H1 (cell line): ENCODE results near the gene IL3. TPM values are rescaled to one million over a fixed set of nuclear protein-coding genes. Genes with fewer than 3 reads are reported as not detected.

ENCODE experiments used
- CTCF ChIA-PET: fragments of 300-600 bp; sonication (Branson Sonifier 250); formaldehyde crosslinking; loops from one replicate; lab custom pipeline; 2021; ENCODE audit not compliant: partially characterized antibody; lab: Charles Lee
- POLR2A ChIA-PET: fragments of 300-600 bp; sonication (Branson Sonifier 250); formaldehyde crosslinking; loops from one replicate; lab custom pipeline; 2021; ENCODE audit warnings: inconsistent platforms; ENCODE audit not compliant: partially characterized antibody; lab: Charles Lee
- DNase-seq, 2 experiments: peaks; one replicate each; pipeline versions ENCODE4 v3.0.0 to v3.0.0-alpha.2; 2010 to 2022; ENCODE audit warnings: low spot score in 2 of 2, low read depth in 1 of 2, mixed read lengths in 1 of 2
- FAIRE-seq: peaks from 2 replicates; lab custom pipeline; 2011; peaks lifted over from hg19 to GRCh38; lab: Jason Lieb, UNC
- H2AFZ ChIP-seq: 2 replicates; pipeline ENCODE4 v1.8.1; 2012; ENCODE audit warnings: low read length, inconsistent platforms
- H2AK5ac ChIP-seq: 2 replicates; pipeline ENCODE4 v1.6.1; 2013; ENCODE audit warnings: low read depth, low read length
- H2BK120ac ChIP-seq: replicated peaks from 2 replicates; pipeline ENCODE3; 2013; ENCODE audit warnings: low read depth, low read length, inconsistent platforms
- H2BK12ac ChIP-seq: 2 replicates; pipeline ENCODE4 v1.6.1; 2013; ENCODE audit warnings: low read depth, low read length
- H2BK15ac ChIP-seq: 2 replicates; pipeline ENCODE4 v1.6.1; 2013; ENCODE audit warnings: low read length
- H2BK20ac ChIP-seq: 2 replicates; pipeline ENCODE4 v1.6.1; 2013; ENCODE audit warnings: low read length
- H2BK5ac ChIP-seq: 2 replicates; pipeline ENCODE4 v1.6.1; 2013; ENCODE audit warnings: low read depth, low read length
- H3K14ac ChIP-seq: 2 replicates; pipeline ENCODE4 v1.6.1; 2013; ENCODE audit warnings: inconsistent platforms; ENCODE audit not compliant: insufficient read length
- H3K18ac ChIP-seq: 2 replicates; pipeline ENCODE4 v1.6.1; 2013; ENCODE audit warnings: low read length; ENCODE audit errors: extremely low read depth
- H3K23ac ChIP-seq: 2 replicates; pipeline ENCODE4 v1.6.1; 2013; ENCODE audit warnings: inconsistent platforms; ENCODE audit not compliant: insufficient read length
- H3K23me2 ChIP-seq: 2 replicates; pipeline ENCODE4 v1.6.1; 2013; ENCODE audit warnings: low read depth, low read length
- H3K27ac ChIP-seq: 2 replicates; pipeline ENCODE4 v1.6.1; 2011; ENCODE audit warnings: low read depth, low read length, inconsistent platforms
- H3K27me3 ChIP-seq, 4 experiments: replicated peaks in 1 of 4; 1 replicate in 1 of 4; 2 replicates in 3 of 4; pipeline versions ENCODE4 v1.6.1 to v1.8.1; 2011 to 2013; ENCODE audit warnings: low read length in 3 of 4, mild to moderate bottlenecking in 3 of 4, inconsistent platforms in 2 of 4, mixed read lengths in 2 of 4, moderate library complexity in 1 of 4; ENCODE audit not compliant: control insufficient read depth in 3 of 4, insufficient read depth in 3 of 4; ENCODE audit errors: extremely low read depth in 1 of 4
- H3K36me3 ChIP-seq, 4 experiments: 2 replicates each; pipeline versions ENCODE4 v1.6.1 to v1.8.1; 2011 to 2013; ENCODE audit warnings: mild to moderate bottlenecking in 4 of 4, low read length in 3 of 4, moderate library complexity in 2 of 4, control low read depth in 1 of 4, inconsistent platforms in 1 of 4; ENCODE audit not compliant: insufficient read depth in 4 of 4, control insufficient read depth in 2 of 4
- H3K4ac ChIP-seq: replicated peaks from 2 replicates; pipeline ENCODE3; 2013; ENCODE audit warnings: low read length, low read depth, mixed read lengths, inconsistent platforms; ENCODE audit not compliant: insufficient read length
- H3K4me1 ChIP-seq, 4 experiments: replicated peaks in 1 of 4; 1 replicate in 1 of 4; 2 replicates in 3 of 4; pipeline versions ENCODE4 v1.6.1 to v1.8.1; 2011 to 2013; ENCODE audit warnings: low read length in 3 of 4, inconsistent platforms in 2 of 4, mixed read lengths in 1 of 4; ENCODE audit not compliant: insufficient read depth in 4 of 4, control insufficient read depth in 3 of 4
- H3K4me2 ChIP-seq, 2 experiments: 2 replicates each; pipeline versions ENCODE4 v1.6.1 to v1.8.1; 2011 to 2013; ENCODE audit warnings: low read depth in 2 of 2, low read length in 2 of 2, control low read depth in 1 of 2, inconsistent platforms in 1 of 2, mild to moderate bottlenecking in 1 of 2; ENCODE audit not compliant: insufficient read depth in 1 of 2
- H3K4me3 ChIP-seq, 4 experiments: fragments of 200-600, 300-600 bp in 1 of 4; sonication (generic), shearing (Covaris generic), sonication (Bioruptor Twin) in 1 of 4; 2 replicates each; pipeline versions ENCODE4 v1.5.1 to v1.8.1; 2011 to 2016; ENCODE audit warnings: low read length in 4 of 4, low read depth in 3 of 4, control low read depth in 2 of 4, inconsistent platforms in 2 of 4, mild to moderate bottlenecking in 2 of 4, mixed read lengths in 1 of 4, moderate library complexity in 1 of 4; ENCODE audit not compliant: insufficient read depth in 2 of 4; ENCODE audit errors: extremely low read depth in 1 of 4
- H3K56ac ChIP-seq: replicated peaks from 2 replicates; pipeline ENCODE3; 2013; ENCODE audit warnings: low read depth, mild to moderate bottlenecking, mixed read lengths, low read length, inconsistent platforms; ENCODE audit not compliant: insufficient read length
- H3K79me1 ChIP-seq: 2 replicates; pipeline ENCODE4 v1.6.1; 2013; ENCODE audit warnings: low read depth, low read length, control low read depth
- H3K79me2 ChIP-seq, 2 experiments: 2 replicates each; pipeline versions ENCODE4 v1.6.1 to v1.8.1; 2012 to 2013; ENCODE audit warnings: low read length in 2 of 2, mild to moderate bottlenecking in 2 of 2, inconsistent platforms in 1 of 2; ENCODE audit not compliant: insufficient read depth in 2 of 2, control insufficient read depth in 1 of 2
- H3K9ac ChIP-seq, 4 experiments: replicated peaks in 1 of 4; 1 replicate in 1 of 4; 2 replicates in 3 of 4; pipeline versions ENCODE4 v1.6.1 to v1.8.1; 2011 to 2013; ENCODE audit warnings: low read depth in 3 of 4, low read length in 3 of 4, control low read depth in 2 of 4, mild to moderate bottlenecking in 2 of 4, moderate library complexity in 2 of 4, inconsistent platforms in 1 of 4; ENCODE audit errors: extremely low read depth in 1 of 4
- H3K9me3 ChIP-seq, 2 experiments: 2 replicates each; pipeline versions ENCODE4 v1.6.1 to v1.8.1; 2012 to 2013; ENCODE audit warnings: mild to moderate bottlenecking in 2 of 2, moderate library complexity in 2 of 2, control low read depth in 1 of 2, inconsistent platforms in 1 of 2, low read depth in 1 of 2, low read length in 1 of 2, mixed read lengths in 1 of 2; ENCODE audit not compliant: insufficient read depth in 2 of 2
- H4K20me1 ChIP-seq, 2 experiments: replicated peaks in 1 of 2; 2 replicates each; pipeline versions ENCODE3 to v1.8.1; 2011 to 2013; ENCODE audit warnings: inconsistent platforms in 2 of 2, low read length in 2 of 2, mild to moderate bottlenecking in 1 of 2; ENCODE audit not compliant: insufficient read depth in 2 of 2, control insufficient read depth in 1 of 2
- H4K5ac ChIP-seq: 2 replicates; pipeline ENCODE4 v1.6.1; 2013; ENCODE audit warnings: low read length, low read depth, mixed read lengths, inconsistent platforms; ENCODE audit not compliant: insufficient read length
- H4K8ac ChIP-seq: 2 replicates; pipeline ENCODE4 v1.8.0; 2013; ENCODE audit warnings: mild to moderate bottlenecking, moderate library complexity, low read length, inconsistent platforms; ENCODE audit not compliant: insufficient read depth; ENCODE audit errors: extremely low read depth
- H4K91ac ChIP-seq: replicated peaks from 2 replicates; pipeline ENCODE3; 2013; ENCODE audit warnings: low read length, mixed read lengths, inconsistent platforms; ENCODE audit not compliant: insufficient read length
- WGBS, 2 experiments: shearing (Covaris generic) in 1 of 2; methylation state at CpG; one replicate each; pipeline versions ENCODE4 v1.1.6 to v1.1.7; 2013 to 2015; ENCODE audit warnings: low lambda C conversion rate in 2 of 2, mixed read lengths in 2 of 2, inconsistent platforms in 1 of 2, low coverage in 1 of 2, missing lambda C conversion rate in 1 of 2; ENCODE audit not compliant: insufficient replicate concordance in 2 of 2, insufficient coverage in 1 of 2, insufficient read length in 1 of 2; ENCODE audit errors: extremely low coverage in 1 of 2, missing lambda C conversion rate in 1 of 2; 5-methylcytosine and 5-hydroxymethylcytosine counted together
- polyA plus RNA-seq, 7 experiments: library from polyadenylated mRNA; depleted of rRNA in 3 of 7; stranded (reverse) in 5 of 7; unstranded in 2 of 7; fragments of >200 nt in 5 of 7; fragments of 200-250 nt in 2 of 7; gene quantifications; 1 replicate in 5 of 7; 2 replicates in 1 of 7; 4 replicates in 1 of 7; pipeline versions ENCODE4 v1.2.1 to v1.2.3, GENCODE V29; 2011 to 2013; ENCODE audit warnings: missing spikeins in 2 of 7, mixed read lengths in 2 of 7
- total RNA-seq: library from RNA; stranded (reverse); fragmentation: NEBNext Ultra II Directional; extraction: Animal tissue kit (Norgen Biotek cat#: 25700); gene quantifications from 2 replicates; pipeline ENCODE4 v1.2.1, GENCODE V29; 2021

The IL3 gene
- total and polyA plus RNA-seq, 2 of the 8 experiments (the other 6 are each of a cell fraction or from before 2014, with no cell fraction given), result not detected

- Histone ChIP-seq H4K91ac (no peak overlapping the region), H2BK12ac (no peak overlapping the region), H3K27me3 (no peaks in the 10 kb centered on the region), H3K4ac (no peak overlapping the region), H2AFZ (peak overlapping the region; percentile 59; the same call in 1 of the 2 replicates), H3K79me1 (no peaks in the 10 kb centered on the region), H3K14ac (no peak overlapping the region), H3K18ac (no peak overlapping the region), H3K27ac (no peak overlapping the region), H3K9me3 (no peaks in the 10 kb centered on the region), H2BK120ac (no peak overlapping the region), H2AK5ac (no peak overlapping the region), H3K56ac (no peak overlapping the region), H3K79me2 (no peaks in the 10 kb centered on the region), H4K20me1 (no peaks in the 10 kb centered on the region), H4K5ac (no peak overlapping the region), H3K36me3 (no peaks in the 10 kb centered on the region), H3K9ac (no peak overlapping the region), H3K23me2 (no peaks in the 10 kb centered on the region), H3K4me3 (no peak overlapping the region), H3K23ac (no peak overlapping the region), H4K8ac (no peak overlapping the region), H3K4me1 (no peaks in the 10 kb centered on the region; a peak in 1 of 7 replicates), H3K4me2 (no peak overlapping the region), H2BK5ac (no peak overlapping the region), H2BK15ac (0 out of 2 replicates have a peak overlapping the region, but pooled peaks have one; percentile 83), H2BK20ac (no peak overlapping the region)
- ChIA-PET POLR2A (no interaction called here), CTCF (interaction anchor here (0.5 to 2.0 kb wide), 6 partner anchors 51 to 469 kb away, joined by 3 to 7 read pairs (median 3); partner anchors contain the start of gene P4HA2)
- WGBS, 2 experiments, result 87% methylated on average over 7 of the region's 7 CpGs; no CpG with 5 or more reads in 1 of the 2 experiments
- DNase-seq (peak in 1 of 2 experiments; percentile 30), FAIRE-seq (no peak)
These were observed 1.8 kb upstream of the IL3 start for GRCh38 chr5:132058646-132059042.
